ENCODE results near the gene QRFP.

QRFP gene

GRCh38 chr9:130923611-130924447, 27.2 kb upstream of the QRFP start:
- DNase-seq (ENCODE audit: low read depth in 2 of 2) = no peak
- H3K4me3 ChIP-seq (replicated peaks in 1 of 2; ENCODE audit: low read depth in 2 of 2, low read length in 2 of 2) = no peak overlapping the region
- TF ChIP-seq CTCF (IDR thresholded peaks at IDR 0.05; ENCODE audit: low read depth, low read length) = no peak

DNA sequence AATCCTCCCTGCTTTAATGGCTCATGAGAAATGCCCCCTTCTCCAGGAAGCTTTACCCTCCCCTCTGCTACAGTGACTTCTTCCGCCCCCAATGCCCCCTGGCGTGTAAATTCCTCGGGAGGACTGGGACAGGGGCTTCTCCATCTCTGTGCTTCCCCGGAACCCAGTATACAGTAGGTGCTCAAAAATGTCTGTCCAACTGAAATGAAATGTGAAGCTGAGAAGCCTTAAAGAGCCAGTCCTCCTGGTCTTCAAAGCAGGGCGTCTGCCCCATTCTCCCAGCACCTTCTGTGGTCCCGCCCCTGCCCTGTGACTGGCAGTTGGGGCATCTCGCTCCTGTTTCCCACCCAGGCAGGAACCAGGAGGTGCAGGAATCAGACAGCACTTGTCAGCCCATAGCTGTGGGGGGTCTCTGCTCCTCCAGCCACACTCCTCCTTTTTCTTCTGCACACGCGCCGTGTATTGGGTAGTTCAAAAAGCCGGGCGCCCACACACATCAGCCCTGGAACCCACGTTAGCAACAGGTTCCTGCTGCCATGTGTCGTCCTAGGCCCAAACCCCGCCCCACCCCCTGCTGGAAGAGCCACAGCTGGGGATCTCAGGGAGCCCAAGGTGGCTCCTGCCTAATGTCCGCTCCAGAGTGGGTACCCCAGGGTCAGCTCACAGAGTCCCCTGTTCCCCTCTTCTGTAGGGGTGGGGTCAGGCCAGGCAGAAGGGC, 26.4 kb upstream of the QRFP start:
- TF ChIP-seq CTCF (IDR thresholded peaks at IDR 0.05; ENCODE audit: low read depth, low read length) = no peak
- no peak for DNase-seq (ENCODE audit: low read depth in 2 of 2)
- H3K4me3 ChIP-seq (replicated peaks in 1 of 2; ENCODE audit: low read depth in 2 of 2, low read length in 2 of 2) = no peak overlapping the region

DNA sequence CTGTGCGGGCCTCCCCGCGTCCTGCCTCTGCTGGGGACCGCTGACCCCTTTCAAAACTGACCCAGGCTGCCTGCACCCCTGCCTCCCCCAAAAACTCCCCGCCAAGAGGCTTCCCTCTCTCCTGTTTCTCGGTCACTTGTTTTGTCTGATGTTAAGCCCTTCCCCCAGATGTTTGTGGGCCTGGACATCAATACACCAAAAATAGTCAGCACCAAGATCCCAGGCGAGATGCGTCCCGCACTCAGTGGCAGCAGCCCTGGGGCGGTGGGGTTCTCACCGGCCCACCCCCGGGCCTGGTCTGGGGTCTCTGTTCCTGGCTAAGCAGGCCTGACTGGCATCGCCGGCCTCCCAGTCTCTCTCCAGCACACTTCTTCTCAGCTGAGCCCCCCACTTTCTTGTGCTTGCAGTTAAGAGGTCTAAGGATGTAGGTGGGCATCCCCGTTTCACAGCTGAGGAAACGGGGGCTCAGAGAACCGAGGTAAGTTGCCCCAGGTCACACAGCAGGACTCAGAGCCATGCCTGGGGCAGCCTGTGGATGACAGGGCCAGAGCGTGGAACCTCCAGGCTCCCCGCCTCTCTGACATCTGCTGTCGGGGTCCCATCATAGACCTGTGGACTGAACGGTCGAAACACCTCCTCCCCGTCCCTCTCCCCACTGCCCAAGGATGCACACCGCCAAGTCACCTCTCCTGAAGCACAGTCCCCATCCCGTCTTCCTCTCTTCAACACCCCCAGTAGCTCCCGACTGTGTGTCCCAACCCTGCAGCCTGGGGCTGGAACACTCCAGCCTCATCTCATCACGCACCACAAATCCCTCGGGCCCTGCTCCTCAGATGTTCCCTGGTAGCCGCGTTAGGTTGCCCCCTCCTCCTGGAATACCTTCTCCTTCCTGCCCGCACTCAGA, 25.6 kb upstream of the QRFP start:
- no peak for DNase-seq (ENCODE audit: low read depth in 2 of 2)
- no peak for TF ChIP-seq CTCF (IDR thresholded peaks at IDR 0.05; ENCODE audit: low read depth, low read length)
- no peak overlapping the region for H3K4me3 ChIP-seq (replicated peaks in 1 of 2; ENCODE audit: low read depth in 2 of 2, low read length in 2 of 2)

DNA sequence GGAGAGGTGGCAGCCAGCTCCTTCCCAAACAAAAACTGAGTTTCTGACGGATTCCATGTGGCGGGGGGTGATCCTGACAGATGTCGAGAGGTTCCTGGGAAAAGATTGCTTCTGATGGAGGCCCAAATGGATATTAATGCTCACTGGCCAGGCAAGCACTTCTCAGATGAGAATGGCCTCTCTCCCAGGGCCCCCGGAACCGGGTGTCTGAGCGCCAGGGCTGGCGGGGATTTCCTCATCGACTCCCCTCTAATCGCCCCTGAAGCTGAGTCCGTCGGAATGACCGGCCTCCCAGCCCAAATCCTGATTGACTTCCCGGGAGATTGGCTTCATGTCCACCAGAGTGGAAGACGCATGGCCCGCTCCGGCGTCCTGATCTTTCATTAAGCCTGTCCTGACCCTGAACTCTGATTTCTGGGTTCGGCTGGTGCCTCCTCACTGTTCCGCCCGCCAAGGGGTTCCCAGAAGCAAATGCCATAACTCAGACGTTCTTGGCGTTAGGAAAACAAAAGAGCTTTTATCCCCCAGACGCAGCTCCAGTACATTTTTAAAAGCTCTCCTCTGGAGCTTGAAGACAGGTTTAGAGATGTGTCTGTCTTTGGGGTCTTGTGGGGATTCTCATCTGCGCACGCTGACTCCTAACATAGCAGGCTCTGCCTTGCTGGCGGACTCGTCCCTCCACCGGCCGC, 24.8 kb upstream of the QRFP start:
- no peak for TF ChIP-seq CTCF (IDR thresholded peaks at IDR 0.05; ENCODE audit: low read depth, low read length)

DNA sequence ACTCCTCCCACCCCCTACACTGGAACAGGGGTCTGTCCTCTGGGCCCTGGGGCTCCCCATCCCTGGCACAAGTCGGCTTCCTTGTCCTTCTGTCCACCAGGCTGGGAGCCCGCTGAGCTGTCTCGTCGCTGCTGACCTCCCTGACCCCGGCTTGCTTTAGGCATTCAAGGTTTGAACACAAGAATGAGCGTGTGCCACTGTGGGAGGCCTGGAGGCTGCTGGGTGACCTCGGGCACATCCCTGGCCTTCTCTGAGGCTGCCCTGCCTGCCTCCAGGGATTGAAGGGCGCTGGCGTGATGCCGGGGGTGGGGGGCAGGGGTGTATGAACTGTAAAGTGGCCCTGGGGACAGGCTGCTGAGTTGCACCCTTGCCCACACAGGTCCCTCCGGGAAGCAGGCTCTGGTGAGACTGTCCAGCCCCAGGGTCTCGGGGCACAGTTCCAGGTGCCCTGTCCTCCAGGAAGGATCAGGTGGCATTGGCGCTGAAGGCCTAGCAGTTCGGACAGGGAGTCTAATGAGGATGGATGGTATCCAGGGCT, 24.2 kb upstream of the QRFP start:
- no peak overlapping the region for H3K4me3 ChIP-seq (replicated peaks in 1 of 2; ENCODE audit: low read depth in 2 of 2, low read length in 2 of 2)
- no peak for TF ChIP-seq CTCF (IDR thresholded peaks at IDR 0.05; ENCODE audit: low read depth, low read length)
- no peak for DNase-seq (ENCODE audit: low read depth in 2 of 2)

More for the DNA sequence above, 24.8 kb upstream of the QRFP start:
- DNase-seq (ENCODE audit: low read depth in 2 of 2) = no peak
- no peak overlapping the region for H3K4me3 ChIP-seq (replicated peaks in 1 of 2; ENCODE audit: low read depth in 2 of 2, low read length in 2 of 2)

GRCh38 chr9:130920233-130920632, 23.6 kb upstream of the QRFP start:
- no peak for TF ChIP-seq CTCF (IDR thresholded peaks at IDR 0.05; ENCODE audit: low read depth, low read length)
- no peak for DNase-seq (ENCODE audit: low read depth in 2 of 2)
- H3K4me3 ChIP-seq (replicated peaks in 1 of 2; ENCODE audit: low read depth in 2 of 2, low read length in 2 of 2) = no peak overlapping the region
